Stimulated activated CD8-positive, alpha-beta memory T cell treated with anti-CD3 and anti-CD28 coated beads, Interleukin-15, amount 100 ng/mL, for 24 hours (primary cell): ENCODE data around the gene GM2A.
"Not testable (repeated sequence)": the region's sequence is repeated elsewhere in the genome, so short reads cannot be mapped to it uniquely, and the experiment has no call there.

Source experiments
- DNase-seq: peaks from one replicate; pipeline ENCODE4 v3.0.0-alpha.2; 2020; ENCODE audit warnings: low read depth

GM2A gene

DNA sequence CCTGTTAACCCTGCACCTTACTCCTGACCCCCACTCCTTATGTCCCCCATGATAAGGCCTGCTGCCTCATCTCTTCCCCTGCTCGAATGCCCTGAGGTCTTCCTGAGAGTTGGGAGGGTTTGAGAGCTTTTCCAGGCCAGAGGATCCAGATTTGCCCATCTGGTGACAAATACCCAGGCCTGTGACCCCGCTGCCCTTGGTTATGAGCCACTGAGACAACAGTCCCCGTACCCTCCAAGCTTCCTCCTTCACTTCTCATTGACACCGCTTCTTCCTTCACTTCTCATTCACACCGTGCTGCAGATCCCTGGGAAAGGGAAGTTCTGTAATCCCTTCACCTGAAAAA, 593 bp downstream of the GM2A start:
- DNase-seq = no peak

DNA sequence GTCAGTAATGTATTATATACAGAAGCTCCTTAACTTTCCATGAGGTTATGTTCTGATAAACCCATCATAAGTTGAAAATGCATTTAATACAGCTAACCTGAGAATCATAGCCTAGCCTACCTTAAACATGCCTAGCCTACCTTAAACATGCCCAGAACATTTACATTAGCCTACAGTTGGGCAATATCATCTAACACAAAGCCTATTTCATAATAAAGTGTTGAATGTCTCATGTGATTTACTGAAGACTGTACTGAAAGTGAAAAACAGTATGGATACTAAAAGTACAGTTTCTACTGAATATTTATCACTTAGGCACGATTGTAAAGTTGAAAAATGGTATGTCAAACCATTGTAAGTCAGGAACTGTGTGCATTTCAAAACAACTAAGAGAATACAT, 1.6 kb downstream of the GM2A start:
- no peak for DNase-seq

DNA sequence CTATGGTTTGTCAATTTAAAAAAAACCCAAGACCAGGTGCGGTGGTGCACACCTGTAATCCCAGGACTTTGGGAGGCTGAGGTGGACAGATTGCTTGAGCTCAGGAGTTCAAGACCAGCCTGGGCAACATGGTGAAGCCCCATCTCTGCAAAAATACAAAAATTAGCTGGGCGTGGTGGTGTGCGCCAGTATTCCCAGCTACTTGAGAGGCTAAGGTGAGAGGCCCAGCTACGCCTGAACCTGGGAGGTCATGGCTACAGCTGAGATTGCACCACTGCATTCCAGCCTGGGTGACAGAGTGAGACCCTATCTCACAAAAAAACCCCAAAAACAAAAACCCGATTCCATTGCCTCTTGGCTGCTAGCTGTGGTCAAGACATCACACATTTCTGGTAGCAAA, 2.0 kb downstream of the GM2A start:
- not testable (repeated sequence) for DNase-seq

DNA sequence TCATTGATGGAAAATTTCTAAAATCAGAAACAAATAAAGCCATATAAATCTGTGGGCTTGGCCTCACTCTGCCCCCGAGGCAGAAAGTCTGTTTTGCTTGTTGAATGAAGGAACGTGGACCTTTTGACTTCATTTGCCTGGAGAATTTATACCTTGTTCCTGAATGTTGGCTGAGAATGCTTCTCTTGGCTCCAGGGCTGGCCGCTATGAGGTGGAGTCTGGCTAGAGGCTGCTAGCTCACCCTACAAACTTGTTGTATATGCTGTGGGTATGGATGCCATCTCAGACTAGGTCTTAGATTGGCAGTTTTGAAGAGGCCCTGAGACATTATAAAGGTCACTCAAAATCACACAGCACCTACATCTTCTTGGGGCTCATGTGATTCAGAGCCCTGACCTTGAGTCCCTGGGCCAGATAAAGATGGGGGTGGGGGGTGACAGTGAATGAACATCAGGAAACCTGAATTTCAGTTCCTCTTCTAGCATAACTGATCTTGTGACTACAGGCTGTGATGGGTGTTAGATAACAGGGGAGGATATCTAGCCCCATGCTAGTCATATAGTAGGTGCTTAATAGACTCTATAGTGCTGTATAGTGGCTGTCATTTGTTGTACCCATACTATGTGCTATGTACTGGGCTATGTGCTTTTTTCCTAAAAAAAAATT, 2.8 kb downstream of the GM2A start:
- DNase-seq = no peak

DNA sequence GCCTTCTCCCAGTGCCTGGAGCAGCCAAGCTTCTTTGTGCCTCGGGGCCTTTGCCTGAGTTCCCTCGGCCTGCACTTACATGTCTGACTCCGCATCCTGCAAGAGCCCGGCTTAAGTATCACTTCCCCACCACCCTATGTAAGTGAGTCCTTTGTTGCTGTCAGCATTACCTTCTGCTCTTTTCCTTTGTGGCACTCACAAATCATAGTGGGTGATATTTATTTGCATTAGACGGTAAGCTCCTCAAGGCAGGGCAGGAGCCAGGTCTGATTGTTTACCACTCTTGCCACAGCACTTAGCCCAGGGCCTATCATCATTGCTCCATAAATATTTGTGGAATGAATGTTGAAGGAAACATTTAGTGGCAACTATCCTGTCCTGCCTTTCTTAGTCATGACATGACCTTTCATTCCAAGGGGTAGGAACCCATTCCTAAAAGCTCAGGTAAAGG, 4.8 kb downstream of the GM2A start:
- no peak for DNase-seq

DNA sequence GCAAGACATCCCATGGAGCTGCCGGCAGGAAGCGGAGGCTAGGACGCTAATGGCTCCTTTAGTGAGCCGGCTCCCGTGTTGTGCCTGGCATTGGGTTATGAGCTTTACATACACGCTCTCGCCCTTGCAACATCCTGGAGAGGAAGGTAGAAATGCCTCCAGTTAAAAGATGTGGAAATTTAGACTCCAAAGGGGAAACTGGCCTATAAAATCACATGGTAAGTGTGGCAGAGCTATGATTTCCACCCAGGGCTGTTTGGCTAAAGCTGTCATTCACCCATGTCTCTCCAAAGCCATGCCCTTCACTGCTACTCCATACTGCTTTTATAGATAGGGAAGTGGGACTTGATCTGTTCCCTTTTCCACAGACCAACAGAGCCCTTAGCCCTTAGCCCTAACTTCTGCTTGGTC, 5.2 kb downstream of the GM2A start:
- DNase-seq = no peak

DNA sequence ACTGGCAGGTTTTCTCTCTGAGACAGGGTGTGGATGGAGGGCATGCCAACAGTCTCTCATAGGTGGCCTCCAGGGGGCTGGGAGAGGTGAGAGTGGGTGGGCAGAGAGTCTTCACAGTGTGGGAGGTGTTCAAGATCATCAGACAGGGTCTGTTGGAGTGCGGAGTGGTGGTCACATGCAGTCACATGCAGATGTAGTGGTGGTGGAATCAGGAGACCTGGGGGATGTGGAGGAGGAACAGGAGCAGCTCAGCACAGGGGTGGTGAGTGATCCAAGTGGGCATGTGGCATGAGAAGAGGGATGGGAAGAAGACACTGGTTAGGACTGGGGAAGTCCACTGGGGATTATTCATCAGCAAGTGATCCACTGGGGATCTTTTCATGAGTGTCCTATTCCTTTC, 5.8 kb downstream of the GM2A start:
- DNase-seq = no peak

DNA sequence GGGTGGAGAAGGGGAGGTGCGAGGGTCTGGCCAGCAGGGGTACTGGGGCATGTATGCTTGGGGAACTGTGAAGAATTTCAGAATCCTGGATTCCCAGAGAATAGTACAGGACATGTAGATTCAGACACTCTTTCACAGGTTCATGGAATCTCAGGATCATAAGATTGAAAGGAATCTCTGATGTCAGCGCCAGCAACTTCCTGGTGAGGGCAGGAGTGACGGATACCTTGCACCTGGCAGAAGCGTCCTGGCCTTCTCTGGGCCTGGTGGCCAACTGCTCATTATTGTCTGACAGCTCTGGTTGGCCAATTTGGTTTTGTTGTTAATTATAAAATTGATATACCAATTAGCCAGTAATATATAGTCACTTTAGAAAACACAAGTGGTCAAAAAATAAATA, 6.9 kb downstream of the GM2A start:
- DNase-seq = no peak

DNA sequence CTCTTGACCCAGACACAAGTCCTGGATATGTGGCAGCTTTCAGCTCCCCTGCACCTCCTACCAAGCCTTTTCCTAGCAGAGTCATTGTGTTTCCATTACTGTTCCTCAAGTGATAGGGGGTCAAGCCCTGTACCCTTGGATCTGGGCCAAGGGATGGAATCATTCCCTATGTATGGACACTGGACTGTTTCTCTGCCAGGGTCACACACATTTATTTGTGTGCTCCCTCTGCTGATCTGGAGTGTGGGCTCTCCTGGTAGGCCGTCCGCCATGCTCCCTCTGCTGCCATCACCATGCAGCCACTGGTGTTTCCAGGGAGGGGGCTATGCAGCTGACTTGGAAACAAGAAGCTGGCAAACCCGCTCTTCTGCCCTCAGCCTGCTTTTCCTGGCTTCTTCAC, 9.5 kb downstream of the GM2A start:
- no peak for DNase-seq

DNA sequence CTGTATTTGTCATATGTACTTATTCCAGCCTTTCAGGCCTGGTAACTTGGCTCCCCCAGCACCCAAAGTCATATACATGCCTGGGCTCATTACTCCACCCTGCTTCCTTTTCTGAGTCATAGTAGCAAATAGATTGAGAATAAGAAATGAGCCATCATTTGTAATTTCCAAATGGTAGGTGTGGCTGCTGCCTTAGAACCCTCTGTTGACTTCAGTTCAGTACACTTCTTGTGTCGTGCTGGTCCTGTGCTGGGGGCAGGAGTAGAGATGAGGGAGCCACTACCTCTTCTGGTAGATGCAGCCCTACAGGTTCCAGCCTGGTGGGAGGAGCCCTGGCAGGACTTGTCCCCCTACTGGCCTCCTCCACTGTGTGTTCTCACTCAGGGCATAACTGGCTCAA, 11.1 kb downstream of the GM2A start:
- no peak for DNase-seq

DNA sequence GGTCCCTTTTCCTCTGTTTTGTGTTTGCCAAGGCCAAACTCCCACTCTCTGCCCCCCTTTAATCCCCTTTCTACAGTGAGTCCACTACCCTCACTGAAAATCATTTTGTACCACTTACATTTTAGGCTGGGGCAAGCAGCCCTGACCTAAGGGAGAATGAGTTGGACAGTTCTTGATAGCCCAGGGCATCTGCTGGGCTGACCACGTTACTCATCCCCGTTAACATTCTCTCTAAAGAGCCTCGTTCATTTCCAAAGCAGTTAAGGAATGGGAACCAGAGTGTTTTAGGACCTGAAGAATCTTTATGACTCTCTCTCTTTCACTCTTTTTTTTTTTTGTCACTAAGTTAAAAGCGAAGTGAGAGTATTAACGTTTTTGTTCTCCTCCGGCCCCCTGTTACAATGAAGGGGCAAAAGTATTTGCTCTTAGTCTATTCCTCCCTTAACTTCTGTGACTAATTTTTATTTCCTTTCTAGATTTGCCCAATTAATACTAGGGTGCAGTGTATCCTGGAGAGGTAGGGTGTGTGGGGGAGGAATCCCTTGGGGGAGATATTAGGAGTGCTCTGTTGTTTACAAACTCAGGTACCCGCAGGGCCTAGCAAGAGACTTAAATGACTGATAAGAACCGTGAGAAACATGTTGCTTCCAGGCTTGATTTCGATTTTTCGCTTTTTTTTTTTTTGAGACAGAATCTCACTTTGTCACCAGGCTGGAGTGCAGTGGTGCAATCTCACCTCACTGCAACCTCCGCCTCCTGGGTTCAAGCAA, 14.7 kb downstream of the GM2A start:
- DNase-seq = no peak

DNA sequence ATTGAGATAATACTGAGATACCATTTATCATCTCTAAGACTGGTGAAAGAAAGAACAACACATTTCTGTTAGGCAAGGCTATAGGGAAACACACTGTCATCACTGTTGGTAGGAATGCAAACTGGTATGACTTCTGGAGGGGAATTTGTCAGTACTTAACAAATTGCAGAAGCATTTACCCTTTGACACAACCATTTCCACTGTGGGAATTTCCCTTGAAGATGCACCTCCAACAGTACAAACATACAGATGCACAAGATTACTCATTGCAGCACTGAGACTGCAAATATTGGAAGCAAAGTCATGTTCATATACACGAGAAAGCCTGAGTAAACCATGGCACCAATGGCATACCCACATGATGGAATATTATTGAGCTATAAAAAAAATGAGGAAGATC, 17.6 kb downstream of the GM2A start:
- DNase-seq = no peak

DNA sequence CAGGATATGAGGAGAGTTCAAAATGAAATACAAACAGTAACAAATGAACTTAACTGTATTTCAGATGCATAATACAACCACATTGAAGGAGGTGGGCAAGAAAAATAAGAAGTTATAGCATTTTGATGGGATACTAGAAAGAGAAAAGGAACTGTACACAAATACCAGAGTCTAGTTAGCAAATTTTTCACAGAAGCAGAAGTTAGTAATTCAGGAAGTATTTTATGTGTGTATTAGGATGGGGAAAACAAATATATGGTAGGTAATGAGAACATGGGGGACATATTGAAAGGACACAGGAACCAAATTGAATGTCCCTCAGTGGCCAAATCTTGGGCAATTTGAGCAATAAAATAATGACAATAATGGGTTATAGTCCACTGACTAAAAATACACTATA, 18.4 kb downstream of the GM2A start:
- DNase-seq = no peak

DNA sequence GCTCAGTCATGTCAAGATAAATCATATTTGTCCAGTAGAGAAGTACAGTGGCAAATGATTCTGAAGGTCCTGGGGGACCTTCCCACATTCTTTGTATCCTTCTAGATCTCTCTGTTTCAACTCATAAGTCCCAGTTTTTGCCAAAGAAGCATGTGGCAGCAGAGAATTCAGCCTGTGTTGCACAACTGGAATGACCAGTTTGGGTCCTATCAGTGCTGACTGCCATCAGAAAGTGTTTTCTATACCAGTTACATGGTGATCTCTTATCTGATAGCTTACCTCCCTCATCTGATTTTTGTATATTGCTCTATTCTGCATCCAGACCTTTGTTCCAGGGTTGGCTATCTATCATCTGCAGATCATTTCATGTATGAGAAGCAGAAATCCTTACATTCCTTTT, 21.7 kb downstream of the GM2A start:
- DNase-seq = no peak

DNA sequence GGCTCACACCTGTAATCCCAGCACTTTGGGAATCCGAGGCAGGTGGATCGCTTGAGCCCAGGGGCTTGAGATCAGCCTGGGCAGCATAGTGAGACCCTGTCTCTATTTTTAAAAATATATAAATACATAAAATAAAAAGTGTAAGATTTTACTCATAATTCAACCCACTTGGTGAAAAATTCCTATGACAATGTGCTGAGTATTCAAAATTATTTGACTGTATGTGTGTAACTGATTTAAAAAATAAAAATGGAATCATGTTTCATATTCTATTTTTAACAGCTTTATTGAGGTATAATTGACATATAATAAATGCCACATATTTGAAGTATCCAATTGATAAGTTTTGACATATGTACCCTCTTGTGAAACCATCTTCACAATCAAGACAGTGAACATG, 22.8 kb downstream of the GM2A start:
- DNase-seq = no peak

DNA sequence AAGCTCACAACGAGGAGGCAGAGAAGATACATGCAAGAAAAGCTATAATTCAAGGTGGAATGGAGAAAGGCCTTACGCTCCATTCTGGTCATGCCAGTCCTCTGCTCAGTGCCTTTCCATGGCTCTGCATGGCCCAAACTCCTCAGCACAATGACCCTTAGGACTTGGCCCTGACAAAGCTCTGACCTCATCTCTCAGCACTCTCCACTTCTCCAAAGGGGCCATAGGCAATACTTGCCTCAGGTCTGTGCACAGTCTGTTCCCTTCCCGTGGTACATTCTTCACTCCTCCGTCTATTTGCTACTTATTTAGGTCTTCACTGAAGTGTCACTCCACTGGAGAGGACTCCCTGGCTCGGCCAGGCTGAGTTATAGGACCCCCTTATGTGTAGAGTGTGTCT, 25.9 kb downstream of the GM2A start:
- no peak for DNase-seq

DNA sequence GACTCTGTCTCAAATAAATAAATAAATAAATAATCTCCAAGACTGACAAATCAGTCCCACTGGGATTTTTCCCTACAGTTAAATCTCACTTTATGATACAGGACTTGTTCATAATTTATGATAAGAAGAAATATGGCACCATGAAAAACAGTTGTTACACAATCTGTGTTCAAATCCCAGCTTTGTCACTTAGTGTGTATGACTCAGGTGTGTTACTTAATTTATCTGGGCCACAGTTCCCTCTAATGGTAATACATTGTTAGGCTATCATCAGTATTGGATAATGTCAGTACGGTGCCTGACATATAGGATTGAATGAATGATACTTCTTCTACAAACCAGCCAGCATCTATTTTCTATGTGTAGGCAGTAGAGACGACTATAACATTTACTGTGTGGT, 27.5 kb downstream of the GM2A start:
- DNase-seq = no peak

DNA sequence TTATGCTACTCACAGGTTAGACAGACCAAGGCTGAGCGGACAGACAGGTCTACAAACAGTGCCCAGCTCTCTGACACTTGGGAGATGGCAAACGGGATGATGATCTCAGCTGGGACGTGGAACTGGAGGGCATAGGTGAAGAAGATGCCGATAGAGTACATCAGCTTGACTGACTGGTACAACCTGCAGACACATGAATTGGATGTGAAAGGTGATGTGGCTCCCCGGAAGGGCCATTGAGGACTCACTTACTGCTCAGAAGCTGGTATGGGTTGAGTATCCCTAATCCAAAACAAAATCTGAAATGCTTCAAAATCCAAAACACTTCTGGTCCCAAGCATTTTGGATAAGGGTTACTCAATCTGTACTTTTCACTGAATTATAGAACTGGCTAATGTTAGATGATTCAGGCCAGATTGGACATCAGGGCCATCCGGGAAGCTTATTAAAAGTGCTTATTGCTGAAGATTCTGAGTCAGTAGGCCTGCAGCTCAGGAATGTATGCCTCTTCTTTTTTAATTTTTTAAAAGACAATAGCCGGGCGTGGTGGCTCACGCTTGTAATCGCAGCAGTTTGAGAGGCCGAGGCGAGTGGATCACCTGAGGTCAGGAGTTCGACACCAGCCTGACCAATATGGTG, 28.1 kb downstream of the GM2A start:
- no peak for DNase-seq

DNA sequence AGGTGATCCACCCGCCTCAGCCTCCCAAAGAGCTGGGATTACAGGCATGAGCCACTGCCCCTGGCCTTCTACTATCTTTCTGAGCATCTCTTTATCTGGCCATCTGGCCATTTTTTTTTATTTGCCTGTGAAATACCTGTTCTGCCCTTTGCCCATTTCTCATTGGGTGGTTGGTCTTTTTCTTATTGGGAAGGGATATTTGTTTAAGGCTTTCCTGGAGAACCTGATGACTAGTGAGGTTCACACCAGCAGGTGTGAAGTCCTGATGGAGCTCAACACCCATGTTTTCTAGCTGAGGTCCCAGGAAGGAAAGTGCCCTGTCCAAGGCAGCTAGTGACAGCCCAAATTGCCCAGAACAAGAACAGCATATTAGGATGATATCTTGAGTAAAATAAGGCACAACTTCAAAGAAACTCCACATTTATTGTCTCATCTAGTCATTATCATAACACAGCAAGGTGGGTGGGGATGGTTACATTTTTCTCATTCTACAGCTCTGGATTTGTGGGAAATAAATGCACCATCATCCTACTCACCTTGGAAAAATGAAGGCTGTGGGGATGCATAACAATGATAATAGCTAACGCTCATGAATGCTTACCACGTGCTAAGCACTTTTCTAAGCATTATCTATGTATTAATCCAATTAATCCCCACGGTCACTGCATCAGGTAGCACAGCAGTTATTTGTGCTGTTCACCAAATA, 30.3 kb downstream of the GM2A start:
- DNase-seq = no peak

DNA sequence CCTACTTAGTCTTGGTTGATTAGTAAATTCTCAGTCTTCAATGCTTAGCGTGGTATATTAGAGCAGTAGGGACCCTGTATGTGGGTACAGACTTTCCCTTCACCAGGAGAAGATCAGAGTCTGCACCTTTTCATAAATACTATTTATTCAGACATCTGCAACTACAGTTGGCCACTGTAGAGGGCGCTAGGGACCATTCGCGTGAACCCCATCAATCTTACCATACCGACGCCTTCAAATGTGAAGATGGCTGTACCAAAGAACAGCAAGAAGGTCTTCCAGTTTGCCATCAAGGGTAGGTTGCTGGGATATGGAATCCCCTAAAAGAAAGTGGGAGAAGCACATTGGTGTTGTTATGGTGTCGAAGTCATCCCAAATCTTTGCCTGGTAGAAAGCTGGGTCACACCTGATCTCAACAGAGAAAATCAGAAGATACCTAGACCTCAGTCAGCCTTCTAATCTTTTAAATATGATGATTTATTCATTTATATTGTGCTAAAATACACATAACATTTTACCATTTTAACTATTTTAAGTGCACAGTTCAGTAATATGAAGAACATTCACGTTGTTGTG, 31.5 kb downstream of the GM2A start:
- DNase-seq = no peak

DNA sequence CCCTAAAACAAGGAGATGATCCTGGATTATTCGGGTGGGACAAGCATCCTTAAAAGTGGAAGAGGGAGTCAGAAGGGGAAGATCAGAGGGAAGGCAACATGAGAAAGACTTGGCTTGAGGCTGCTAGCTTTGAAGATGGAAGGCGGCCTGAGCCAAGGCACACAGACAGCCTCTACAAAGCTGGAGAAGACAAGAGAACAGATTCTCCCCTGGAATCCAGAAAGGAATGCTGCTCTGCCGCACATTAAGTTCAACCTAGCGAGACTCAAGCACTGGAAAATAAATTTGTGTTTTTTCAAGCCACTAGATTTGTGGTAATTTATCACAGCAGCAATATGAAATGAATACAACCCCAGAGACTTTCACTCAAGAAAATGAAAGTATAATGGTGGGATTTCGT, 32.7 kb downstream of the GM2A start:
- no peak for DNase-seq

DNA sequence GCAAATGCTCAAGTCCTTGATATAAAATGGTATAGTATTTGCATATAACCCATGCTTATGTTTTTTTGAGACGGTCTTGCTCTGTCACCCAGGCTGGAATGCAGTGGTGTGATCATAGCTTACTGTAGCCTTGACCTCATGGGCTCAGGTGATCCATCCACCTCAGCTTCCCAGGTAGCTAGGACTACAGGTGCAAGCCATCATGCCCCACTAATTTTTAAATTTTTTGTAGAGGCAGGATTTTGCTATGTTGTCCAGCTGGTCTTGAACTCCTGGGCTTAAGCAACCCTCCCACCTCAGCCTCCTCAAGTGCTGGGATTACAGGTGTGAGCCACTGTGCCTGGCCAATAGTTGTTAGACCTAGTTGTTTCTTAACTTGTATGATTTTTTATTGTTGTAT, 33.3 kb downstream of the GM2A start:
- no peak for DNase-seq

DNA sequence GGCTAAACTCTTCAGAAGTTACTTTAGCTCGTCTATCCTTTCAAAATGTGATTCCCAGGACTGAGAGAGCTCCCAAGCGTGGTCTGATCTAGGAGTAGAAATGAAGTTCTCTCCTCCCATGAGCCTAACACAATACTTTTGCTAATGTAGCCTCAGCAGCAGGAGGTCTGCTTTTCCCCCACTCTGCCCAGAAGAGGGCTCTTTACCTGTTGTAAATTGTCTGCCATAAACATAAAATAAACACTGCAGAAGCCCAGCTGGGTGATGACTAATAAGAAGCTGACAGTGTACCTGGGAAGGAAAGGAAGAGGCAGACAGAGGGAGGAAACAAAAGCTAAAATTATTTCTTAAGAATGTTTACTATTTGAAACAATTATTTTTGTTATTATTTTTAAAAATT, 35.2 kb downstream of the GM2A start:
- DNase-seq = no peak
